CD14-positive monocyte (primary cell): Measurements from ENCODE around the gene SMNDC1. TPM values are rescaled to one million over a fixed set of nuclear protein-coding genes. Genes with fewer than 3 reads are reported as not detected.

Source experiments
- DNase-seq, 3 donors: peaks; one replicate each; pipeline ENCODE4 v3.0.0-alpha.2; 2011 to 2022
- H2AFZ ChIP-seq: 2 replicates; pipeline ENCODE4 v1.6.0; 2012; ENCODE audit warnings: mild to moderate bottlenecking, low read depth, low read length, inconsistent platforms; ENCODE audit not compliant: insufficient read depth, poor library complexity, severe bottlenecking
- H3K27ac ChIP-seq, 2 donors: 1 replicate in 1 of 2; 2 replicates in 1 of 2; pipeline ENCODE4 v1.5.1; 2012 to 2013; ENCODE audit warnings: low read length in 2 of 2, control low read depth in 1 of 2, inconsistent platforms in 1 of 2, low read depth in 1 of 2, mild to moderate bottlenecking in 1 of 2
- H3K27me3 ChIP-seq, 2 donors: one replicate each; pipeline versions ENCODE4 v1.6.0 to v1.6.1; 2011 to 2013; ENCODE audit warnings: low read length in 2 of 2; ENCODE audit not compliant: control insufficient read depth in 2 of 2, insufficient read depth in 2 of 2
- H3K36me3 ChIP-seq, 2 donors: replicated peaks in 1 of 2; 1 replicate in 1 of 2; 2 replicates in 1 of 2; pipeline versions ENCODE4 v1.5.1 to v1.6.1; 2012 to 2013; ENCODE audit warnings: low read length in 2 of 2, control low read depth in 1 of 2, inconsistent platforms in 1 of 2, mild to moderate bottlenecking in 1 of 2; ENCODE audit not compliant: insufficient read depth in 2 of 2, control insufficient read depth in 1 of 2
- H3K4me1 ChIP-seq, 2 donors: 1 replicate in 1 of 2; 2 replicates in 1 of 2; pipeline versions ENCODE4 v1.5.1 to v1.6.1; 2012 to 2013; ENCODE audit warnings: low read length in 2 of 2, control low read depth in 1 of 2, inconsistent platforms in 1 of 2, mild to moderate bottlenecking in 1 of 2, moderate library complexity in 1 of 2; ENCODE audit not compliant: insufficient read depth in 2 of 2, control insufficient read depth in 1 of 2
- H3K4me2 ChIP-seq: replicated peaks from 2 replicates; pipeline ENCODE3; 2012; ENCODE audit warnings: low read length, moderate library complexity, mild to moderate bottlenecking; ENCODE audit not compliant: poor library complexity, severe bottlenecking; ENCODE audit errors: extremely low read depth
- H3K4me3 ChIP-seq, 3 experiments: fragments of 200-600 bp in 1 of 3; sonication (generic) in 1 of 3; replicated peaks in 1 of 3; 1 replicate in 2 of 3; 2 replicates in 1 of 3; pipeline ENCODE4 v1.5.1; 2011 to 2013; ENCODE audit warnings: low read length in 3 of 3, mild to moderate bottlenecking in 3 of 3, control low read depth in 2 of 3, low read depth in 2 of 3, inconsistent platforms in 1 of 3, moderate library complexity in 1 of 3
- H3K79me2 ChIP-seq: 2 replicates; pipeline ENCODE4 v1.6.0; 2012; ENCODE audit warnings: mild to moderate bottlenecking, control low read depth, inconsistent platforms, low read length, moderate library complexity; ENCODE audit not compliant: insufficient read depth
- H3K9ac ChIP-seq: 2 replicates; pipeline ENCODE4 v1.6.0; 2017; ENCODE audit warnings: low read length, mild to moderate bottlenecking; ENCODE audit not compliant: insufficient read depth, poor library complexity, severe bottlenecking
- H3K9me3 ChIP-seq, 2 donors: replicated peaks in 1 of 2; 1 replicate in 1 of 2; 2 replicates in 1 of 2; pipeline versions ENCODE4 v1.5.1 to v1.6.1; 2012 to 2013; ENCODE audit warnings: low read length in 2 of 2, control low read depth in 1 of 2; ENCODE audit not compliant: control insufficient read depth in 1 of 2, insufficient read depth in 1 of 2
- H4K20me1 ChIP-seq: 2 replicates; pipeline ENCODE4 v1.6.0; 2012; ENCODE audit warnings: mild to moderate bottlenecking, low read length, control low read depth, moderate library complexity; ENCODE audit not compliant: insufficient read depth
- H3K27ac Mint-ChIP-seq, 7 donors: one replicate each; pipeline ENCODE4 v1.8.0; 2020; ENCODE audit warnings: mild to moderate bottlenecking in 7 of 7, mixed read lengths in 7 of 7, moderate library complexity in 6 of 7, inconsistent platforms in 2 of 7
- H3K27me3 Mint-ChIP-seq, 3 donors: one replicate each; pipeline ENCODE4 v1.8.0; 2021 to 2022; ENCODE audit warnings: low read depth in 3 of 3, mild to moderate bottlenecking in 3 of 3, mixed read lengths in 3 of 3, moderate library complexity in 3 of 3, inconsistent platforms in 1 of 3
- H3K36me3 Mint-ChIP-seq, 2 donors: one replicate each; pipeline ENCODE4 v1.8.0; 2020; ENCODE audit warnings: mixed read lengths in 2 of 2, inconsistent platforms in 1 of 2, mild to moderate bottlenecking in 1 of 2
- H3K4me1 Mint-ChIP-seq: one replicate; pipeline ENCODE4 v1.8.0; 2020; ENCODE audit warnings: mild to moderate bottlenecking, mixed read lengths
- H3K4me3 Mint-ChIP-seq, 2 donors: one replicate each; pipeline ENCODE4 v1.8.0; 2020; ENCODE audit warnings: mild to moderate bottlenecking in 2 of 2, mixed read lengths in 2 of 2, moderate library complexity in 1 of 2
- H3K9me3 Mint-ChIP-seq, 7 donors: one replicate each; pipeline ENCODE4 v1.8.0; 2020 to 2022; ENCODE audit warnings: mixed read lengths in 7 of 7, mild to moderate bottlenecking in 6 of 7, moderate library complexity in 6 of 7, inconsistent platforms in 2 of 7
- WGBS: methylation state at CpG from one replicate; pipeline ENCODE4 v1.1.5; 2013; ENCODE audit warnings: missing lambda C conversion rate; ENCODE audit not compliant: insufficient coverage; 5-methylcytosine and 5-hydroxymethylcytosine counted together
- intact Hi-C, 2 donors: fragments of 100-400 bp; cut with micrococcal nuclease; formaldehyde crosslinking; loops; one replicate each; pipeline versions ENCODE4 v1.15.0 to v1.15.1; 2023
- polyA plus RNA-seq, 3 donors: library from polyadenylated mRNA; depleted of rRNA in 1 of 3; unstranded in 2 of 3; stranded (reverse) in 1 of 3; fragments of 300-500 nt in 2 of 3; fragments of >200 nt in 1 of 3; fragmentation: Illumina TruSeq in 2 of 3; gene quantifications; 1 replicate in 2 of 3; 2 replicates in 1 of 3; pipeline ENCODE4 v1.2.3, GENCODE V29; 2012 to 2021
- TF ChIP-seq, protein P1 (sequence below): fragments of 200-600 bp; IDR thresholded peaks from one replicate; pipeline ENCODE4 v1.8.0; 2022; ENCODE audit warnings: antibody characterized with exemption, mild to moderate bottlenecking

Gene SMNDC1
- polyA plus RNA-seq, 3 donors = 15.6 to 18.2 (median 16.4) TPM

DNA sequence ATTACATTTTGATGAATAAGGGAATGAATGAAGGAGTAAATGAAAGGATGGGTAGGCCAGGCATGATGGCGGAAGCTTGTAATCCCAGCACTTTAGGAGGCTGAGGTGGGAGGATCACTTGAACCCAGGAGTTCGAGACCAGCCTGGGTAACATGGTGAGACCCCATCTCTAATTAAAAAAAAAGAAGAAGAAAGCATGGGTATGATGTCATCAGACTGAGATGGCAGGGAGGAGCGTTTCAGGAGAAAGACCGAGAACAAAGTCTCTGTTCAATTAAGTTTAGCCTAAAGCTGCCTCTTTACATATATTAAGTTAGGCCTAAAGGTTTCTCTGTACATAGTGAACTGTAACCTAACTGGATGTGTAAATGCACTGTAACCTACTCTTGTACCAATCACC, 42.2 kb upstream of the SMNDC1 start:
- Mint-ChIP-seq H3K27ac (peak overlapping the region in 2 of 7 donors; percentile 25 to 53), H3K9me3 (no peaks in the 10 kb centered on the region), H3K27me3 (peaks cover 0 to 5% (median 2%) of the 10 kb centered on the region in 3 donors), H3K4me1 (peaks cover 20% of the 10 kb centered on the region), H3K36me3 (no peaks in the 10 kb centered on the region), H3K4me3 (no peak overlapping the region)
- Histone ChIP-seq H3K79me2 (no peaks in the 10 kb centered on the region), H3K36me3 (no peaks in the 10 kb centered on the region), H2AFZ (no peak overlapping the region), H4K20me1 (no peaks in the 10 kb centered on the region), H3K4me2 (no peak overlapping the region), H3K27ac (no peak overlapping the region), H3K4me1 (peaks cover 9 to 11% of the 10 kb centered on the region in 2 donors), H3K4me3 (no peak overlapping the region), H3K27me3 (no peaks in the 10 kb centered on the region), H3K9ac (no peak overlapping the region), H3K9me3 (no peaks in the 10 kb centered on the region)
- 100% methylated on average over 1 of the region's 4 CpGs for WGBS
- TF ChIP-seq, protein P1, sequence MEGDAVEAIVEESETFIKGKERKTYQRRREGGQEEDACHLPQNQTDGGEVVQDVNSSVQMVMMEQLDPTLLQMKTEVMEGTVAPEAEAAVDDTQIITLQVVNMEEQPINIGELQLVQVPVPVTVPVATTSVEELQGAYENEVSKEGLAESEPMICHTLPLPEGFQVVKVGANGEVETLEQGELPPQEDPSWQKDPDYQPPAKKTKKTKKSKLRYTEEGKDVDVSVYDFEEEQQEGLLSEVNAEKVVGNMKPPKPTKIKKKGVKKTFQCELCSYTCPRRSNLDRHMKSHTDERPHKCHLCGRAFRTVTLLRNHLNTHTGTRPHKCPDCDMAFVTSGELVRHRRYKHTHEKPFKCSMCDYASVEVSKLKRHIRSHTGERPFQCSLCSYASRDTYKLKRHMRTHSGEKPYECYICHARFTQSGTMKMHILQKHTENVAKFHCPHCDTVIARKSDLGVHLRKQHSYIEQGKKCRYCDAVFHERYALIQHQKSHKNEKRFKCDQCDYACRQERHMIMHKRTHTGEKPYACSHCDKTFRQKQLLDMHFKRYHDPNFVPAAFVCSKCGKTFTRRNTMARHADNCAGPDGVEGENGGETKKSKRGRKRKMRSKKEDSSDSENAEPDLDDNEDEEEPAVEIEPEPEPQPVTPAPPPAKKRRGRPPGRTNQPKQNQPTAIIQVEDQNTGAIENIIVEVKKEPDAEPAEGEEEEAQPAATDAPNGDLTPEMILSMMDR = no peak
- intact Hi-C loops = no loop called here
- DNase-seq = no peak

DNA sequence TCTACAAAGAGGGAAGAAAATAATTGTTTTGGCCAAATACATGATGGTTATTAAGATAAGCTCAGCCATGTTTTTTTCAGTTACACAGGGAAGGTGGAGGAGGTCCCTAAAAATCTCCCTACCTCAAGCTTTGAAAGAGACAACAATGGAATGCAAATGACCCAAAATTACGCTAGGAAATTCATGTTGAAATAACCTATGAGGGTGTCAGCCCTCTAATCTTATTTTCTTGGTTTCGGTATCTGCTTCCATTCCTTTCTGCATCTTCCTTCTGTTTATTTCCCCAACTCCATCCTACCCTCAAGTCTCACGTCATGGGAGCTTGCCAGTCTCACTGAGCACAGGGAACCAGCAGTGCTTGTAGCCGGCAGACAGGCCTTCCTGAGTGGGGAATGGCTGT, 40.6 kb upstream of the SMNDC1 start:
- no peaks in the 10 kb centered on the region for H3K27me3 ChIP-seq
- H3K36me3 Mint-ChIP-seq = no peaks in the 10 kb centered on the region
- H2AFZ ChIP-seq = no peak overlapping the region
- no peaks in the 10 kb centered on the region for H3K79me2 ChIP-seq
- no peak for DNase-seq
- H3K4me3 ChIP-seq = no peak overlapping the region
- H3K27ac Mint-ChIP-seq = peak overlapping the region in 1 of 7 donors; percentile 78
- no peaks in the 10 kb centered on the region for H3K9me3 Mint-ChIP-seq
- H3K4me1 ChIP-seq = peaks cover 9 to 11% of the 10 kb centered on the region in 2 donors
- H3K27ac ChIP-seq = no peak overlapping the region
- no peaks in the 10 kb centered on the region for H3K36me3 ChIP-seq
- intact Hi-C loops = no loop called here
- no peak overlapping the region for H3K9ac ChIP-seq
- H3K27me3 Mint-ChIP-seq = peaks cover 0 to 3% (median 0%) of the 10 kb centered on the region in 3 donors
- H3K4me1 Mint-ChIP-seq = peaks cover 27% of the 10 kb centered on the region
- no peaks in the 10 kb centered on the region for H4K20me1 ChIP-seq
- no peaks in the 10 kb centered on the region for H3K9me3 ChIP-seq
- peak overlapping the region; percentile 0 for H3K4me2 ChIP-seq
- 60% methylated on average over 1 of the region's 4 CpGs for WGBS
- TF ChIP-seq, protein P1 = no peak
- no peak overlapping the region for H3K4me3 Mint-ChIP-seq
